ENCODE results near the gene NTM.

DNA sequence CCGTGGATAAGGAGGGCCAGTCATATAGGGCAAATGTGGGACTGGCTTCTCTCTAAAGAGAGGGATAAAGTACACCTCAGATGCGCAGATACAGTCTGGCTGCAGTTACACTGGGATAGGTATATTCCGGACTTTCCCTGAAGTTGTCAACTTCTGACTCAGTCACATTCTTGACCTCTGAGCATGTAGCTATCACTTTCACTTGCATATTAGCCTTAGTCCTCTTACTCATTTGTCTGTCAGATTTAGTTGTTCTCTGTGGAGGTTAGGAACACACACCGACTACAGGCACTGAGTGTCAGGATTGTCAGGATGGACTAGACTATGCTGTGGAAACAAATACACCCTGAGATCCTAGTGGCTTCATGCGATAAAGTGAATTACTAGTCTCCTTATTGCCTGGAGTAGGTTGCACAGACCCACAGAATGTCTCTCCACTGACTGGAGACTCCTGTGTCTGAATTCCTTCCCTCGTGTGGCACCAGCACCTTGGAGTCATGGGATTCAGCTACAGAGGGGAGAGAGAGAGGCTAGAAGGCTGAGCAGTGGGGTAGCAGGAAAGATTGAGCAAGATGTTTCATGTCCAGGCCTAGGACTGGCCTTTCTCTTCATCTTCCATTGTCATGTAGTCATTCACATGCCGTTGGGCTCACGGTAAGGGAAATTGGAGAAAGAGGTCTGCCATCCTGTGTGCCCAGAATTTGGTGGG lies 654.3 kb downstream of the NTM start:
- TF ChIP-seq, protein P1, sequence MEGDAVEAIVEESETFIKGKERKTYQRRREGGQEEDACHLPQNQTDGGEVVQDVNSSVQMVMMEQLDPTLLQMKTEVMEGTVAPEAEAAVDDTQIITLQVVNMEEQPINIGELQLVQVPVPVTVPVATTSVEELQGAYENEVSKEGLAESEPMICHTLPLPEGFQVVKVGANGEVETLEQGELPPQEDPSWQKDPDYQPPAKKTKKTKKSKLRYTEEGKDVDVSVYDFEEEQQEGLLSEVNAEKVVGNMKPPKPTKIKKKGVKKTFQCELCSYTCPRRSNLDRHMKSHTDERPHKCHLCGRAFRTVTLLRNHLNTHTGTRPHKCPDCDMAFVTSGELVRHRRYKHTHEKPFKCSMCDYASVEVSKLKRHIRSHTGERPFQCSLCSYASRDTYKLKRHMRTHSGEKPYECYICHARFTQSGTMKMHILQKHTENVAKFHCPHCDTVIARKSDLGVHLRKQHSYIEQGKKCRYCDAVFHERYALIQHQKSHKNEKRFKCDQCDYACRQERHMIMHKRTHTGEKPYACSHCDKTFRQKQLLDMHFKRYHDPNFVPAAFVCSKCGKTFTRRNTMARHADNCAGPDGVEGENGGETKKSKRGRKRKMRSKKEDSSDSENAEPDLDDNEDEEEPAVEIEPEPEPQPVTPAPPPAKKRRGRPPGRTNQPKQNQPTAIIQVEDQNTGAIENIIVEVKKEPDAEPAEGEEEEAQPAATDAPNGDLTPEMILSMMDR (conservative IDR thresholded peaks at IDR 0.05) = no peak
- TF ChIP-seq ZFX (IDR thresholded peaks at IDR 0.05) = no peak

All from C4-2B (cell line).